Calu3 (cell line): Measurements from ENCODE around the gene GTSF1L. TPM values are rescaled to one million over a fixed set of nuclear protein-coding genes. Genes with fewer than 3 reads are reported as not detected.

Source experiments
- BruUV-seq: library from RNA; stranded (reverse); fragments of 400-500 nt; replicated peaks from 2 replicates; lab custom pipeline; 2021; lab: Mats Ljungman, UMichigan
- CTCF ChIA-PET: fragments of 300-600 bp; sonication (Branson Sonifier 250); formaldehyde crosslinking; loops from one replicate; lab custom pipeline; 2022; ENCODE audit warnings: antibody characterized with exemption; lab: Charles Lee
- DNase-seq: peaks from one replicate; pipeline ENCODE4 v3.0.0; 2022
- H3K27ac Mint-ChIP-seq: one replicate; pipeline ENCODE4 v1.8.0; 2022; ENCODE audit warnings: mixed read lengths; ENCODE audit not compliant: unreplicated experiment
- H3K27me3 Mint-ChIP-seq: one replicate; pipeline ENCODE4 v1.8.0; 2022; ENCODE audit warnings: mixed read lengths; ENCODE audit not compliant: unreplicated experiment
- H3K36me3 Mint-ChIP-seq: one replicate; pipeline ENCODE4 v1.8.0; 2022; ENCODE audit warnings: mild to moderate bottlenecking, moderate library complexity, mixed read lengths; ENCODE audit not compliant: insufficient read depth, unreplicated experiment
- H3K4me1 Mint-ChIP-seq: one replicate; pipeline ENCODE4 v1.8.0; 2022; ENCODE audit warnings: mild to moderate bottlenecking, low read depth, mixed read lengths; ENCODE audit not compliant: unreplicated experiment
- H3K4me3 Mint-ChIP-seq: one replicate; pipeline ENCODE4 v1.8.0; 2022; ENCODE audit warnings: mild to moderate bottlenecking, low read depth, moderate library complexity, mixed read lengths; ENCODE audit not compliant: unreplicated experiment
- H3K9me3 Mint-ChIP-seq: one replicate; pipeline ENCODE4 v1.8.0; 2022; ENCODE audit warnings: low read depth, mixed read lengths; ENCODE audit not compliant: unreplicated experiment
- intact Hi-C: fragments of 100-400 bp; cut with micrococcal nuclease; formaldehyde crosslinking; loops from one replicate; pipeline ENCODE4 v1.10.0; 2022; ENCODE audit not compliant: unreplicated experiment
- total RNA-seq: library from RNA; stranded (reverse); gene quantifications from 2 replicates; pipeline ENCODE4 v1.2.3, GENCODE V29; 2022
- TF ChIP-seq, protein P1 (sequence below): fragments of 200-600 bp; IDR thresholded peaks from one replicate; pipeline ENCODE4 v1.8.0; 2022; ENCODE audit warnings: antibody characterized with exemption; ENCODE audit not compliant: unreplicated experiment

The GTSF1L gene
- total RNA-seq, 1 experiment from 2014 or later: not detected

DNA sequence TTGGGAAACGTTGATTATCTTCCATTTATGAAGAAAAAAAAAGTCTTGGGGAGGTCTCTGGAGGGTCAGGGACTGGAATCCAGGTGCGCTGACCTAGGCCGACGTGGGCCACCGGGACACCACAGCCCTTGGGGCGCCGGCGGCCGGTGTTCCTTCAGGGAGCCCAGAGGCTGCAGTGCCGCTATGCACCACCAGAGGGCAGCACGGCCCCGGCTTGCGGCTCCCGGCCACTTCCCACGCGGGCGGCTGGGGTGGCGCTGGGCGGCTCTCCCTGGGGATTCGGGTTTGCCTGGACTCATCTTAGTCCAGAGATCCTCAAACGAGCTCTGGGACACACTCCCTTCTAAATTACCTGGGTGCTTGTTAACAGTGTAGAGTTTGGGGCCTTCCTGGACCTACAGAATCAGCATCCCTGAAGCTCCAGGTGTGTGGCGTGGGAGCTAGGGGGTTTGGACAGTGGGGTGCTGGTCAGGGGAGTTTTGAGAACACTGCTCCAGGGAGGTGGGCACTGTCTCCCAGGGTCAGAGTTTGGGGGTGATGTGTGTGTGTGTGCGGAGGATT, 23.0 kb upstream of the GTSF1L start:
- H3K36me3 Mint-ChIP-seq: no peaks in the 10 kb centered on the region
- TF ChIP-seq, protein P1, sequence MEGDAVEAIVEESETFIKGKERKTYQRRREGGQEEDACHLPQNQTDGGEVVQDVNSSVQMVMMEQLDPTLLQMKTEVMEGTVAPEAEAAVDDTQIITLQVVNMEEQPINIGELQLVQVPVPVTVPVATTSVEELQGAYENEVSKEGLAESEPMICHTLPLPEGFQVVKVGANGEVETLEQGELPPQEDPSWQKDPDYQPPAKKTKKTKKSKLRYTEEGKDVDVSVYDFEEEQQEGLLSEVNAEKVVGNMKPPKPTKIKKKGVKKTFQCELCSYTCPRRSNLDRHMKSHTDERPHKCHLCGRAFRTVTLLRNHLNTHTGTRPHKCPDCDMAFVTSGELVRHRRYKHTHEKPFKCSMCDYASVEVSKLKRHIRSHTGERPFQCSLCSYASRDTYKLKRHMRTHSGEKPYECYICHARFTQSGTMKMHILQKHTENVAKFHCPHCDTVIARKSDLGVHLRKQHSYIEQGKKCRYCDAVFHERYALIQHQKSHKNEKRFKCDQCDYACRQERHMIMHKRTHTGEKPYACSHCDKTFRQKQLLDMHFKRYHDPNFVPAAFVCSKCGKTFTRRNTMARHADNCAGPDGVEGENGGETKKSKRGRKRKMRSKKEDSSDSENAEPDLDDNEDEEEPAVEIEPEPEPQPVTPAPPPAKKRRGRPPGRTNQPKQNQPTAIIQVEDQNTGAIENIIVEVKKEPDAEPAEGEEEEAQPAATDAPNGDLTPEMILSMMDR: peak; percentile 100
- H3K27ac Mint-ChIP-seq: no peak overlapping the region
- H3K4me1 Mint-ChIP-seq: peaks cover 10% of the 10 kb centered on the region
- DNase-seq: peak; percentile 97
- no peak overlapping the region for H3K4me3 Mint-ChIP-seq
- intact Hi-C loops: loop anchor here (1.0 to 10.0 kb wide), 3 partner anchors 95 to 330 kb away; no protein-coding TSS in a partner anchor
- H3K9me3 Mint-ChIP-seq: no peaks in the 10 kb centered on the region
- CTCF ChIA-PET: interaction anchor here (0.6 to 2.4 kb wide), 4 partner anchors 96 to 342 kb away, joined by 3 to 15 read pairs (median 3); no protein-coding TSS in a partner anchor
- no TSS peak for BruUV-seq
- H3K27me3 Mint-ChIP-seq: peaks cover 62% of the 10 kb centered on the region

DNA sequence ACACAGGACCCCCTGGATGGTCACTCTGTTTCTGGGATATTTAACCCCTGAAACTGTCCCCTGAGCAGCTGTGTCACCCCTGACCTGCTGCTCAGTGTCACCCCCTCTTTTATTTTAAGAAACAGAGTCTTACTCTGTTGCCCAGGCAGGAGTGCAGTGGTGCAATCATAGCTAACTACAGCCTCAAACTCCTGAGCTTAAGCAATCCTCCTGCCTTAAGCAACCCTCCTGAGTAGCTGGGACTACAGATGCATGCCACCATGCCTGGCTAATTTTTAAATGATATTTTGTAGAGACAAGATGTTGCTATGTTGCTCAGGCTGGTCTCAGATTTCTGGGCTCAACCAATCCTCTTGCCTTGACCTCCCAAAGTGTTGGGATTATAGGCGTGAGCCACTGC, 21.5 kb upstream of the GTSF1L start:
- H3K4me1 Mint-ChIP-seq: peaks cover 10% of the 10 kb centered on the region
- CTCF ChIA-PET: interaction anchor here (0.6 to 1.2 kb wide), 4 partner anchors 35 to 332 kb away, joined by 3 to 6 read pairs (median 4); no protein-coding TSS in a partner anchor
- H3K27me3 Mint-ChIP-seq: peaks cover 62% of the 10 kb centered on the region
- H3K9me3 Mint-ChIP-seq: no peaks in the 10 kb centered on the region
- TF ChIP-seq, protein P1: no peak
- no TSS peak for BruUV-seq
- no peak for DNase-seq
- no peaks in the 10 kb centered on the region for H3K36me3 Mint-ChIP-seq
- intact Hi-C loops: no loop called here
- no peak overlapping the region for H3K27ac Mint-ChIP-seq
- no peak overlapping the region for H3K4me3 Mint-ChIP-seq

DNA sequence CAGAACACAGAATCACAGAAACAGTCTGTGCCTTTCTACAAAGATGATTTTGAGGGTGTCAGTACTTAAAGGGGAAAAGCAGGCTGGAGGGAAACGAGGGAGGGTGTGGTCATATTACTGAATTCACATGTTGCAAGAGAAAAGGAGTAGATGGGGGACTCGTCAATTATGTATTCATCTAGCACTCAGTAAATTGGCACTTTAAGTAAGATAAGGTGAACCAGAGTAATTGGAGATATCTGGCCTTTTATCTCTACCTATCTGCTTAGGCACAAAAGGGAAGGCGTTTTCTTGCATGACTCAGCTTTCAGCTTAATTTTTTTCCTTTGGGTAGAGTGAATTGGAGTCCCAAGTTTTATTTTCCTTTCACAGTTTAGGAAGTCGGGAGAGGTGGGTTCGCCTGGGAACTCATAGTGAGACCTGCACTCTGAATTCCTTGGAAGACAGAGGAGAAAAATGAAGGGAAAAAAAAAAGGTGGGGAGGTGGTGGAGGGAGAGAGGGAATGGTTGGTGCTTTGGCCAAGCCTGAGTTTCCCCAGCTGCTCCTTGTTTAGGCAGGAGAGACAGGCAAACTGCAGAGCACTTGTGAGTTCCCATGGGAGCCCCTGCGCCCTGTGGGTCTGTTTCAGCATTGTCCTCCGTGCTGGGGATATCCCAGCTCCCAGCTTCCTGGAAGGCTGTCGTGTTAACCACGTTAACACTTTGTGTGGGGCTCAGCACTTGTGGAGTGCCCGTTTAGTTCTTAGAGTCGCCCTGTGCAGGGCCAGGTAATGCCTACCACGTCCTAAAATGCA, 19.7 kb upstream of the GTSF1L start:
- BruUV-seq: no TSS peak
- intact Hi-C loops: no loop called here
- no peak overlapping the region for H3K4me3 Mint-ChIP-seq

More for the DNA sequence above, 19.7 kb upstream of the GTSF1L start:
- no peak for DNase-seq
- Mint-ChIP-seq H3K27me3 (peaks cover 70% of the 10 kb centered on the region), H3K9me3 (no peaks in the 10 kb centered on the region), H3K27ac (no peak overlapping the region), H3K36me3 (no peaks in the 10 kb centered on the region), H3K4me1 (peaks cover 10% of the 10 kb centered on the region)
- CTCF ChIA-PET: interaction anchor here (1.0 kb wide), 1 partner anchor 334 kb away, joined by 3 read pairs; no protein-coding TSS in a partner anchor
- TF ChIP-seq, protein P1: no peak
